OCI-LY7 (cell line): Measurements from ENCODE around the gene SLC25A15.

Experiments used
- CTCF ChIP-seq: fragments of 200-600 bp; sonication (generic); conservative IDR thresholded peaks from 2 replicates; pipeline ENCODE4 v1.5.1; 2014; ENCODE audit warnings: mild to moderate bottlenecking, antibody characterized with exemption, low read length, moderate library complexity, mixed read lengths
- EZH2phosphoT487 ChIP-seq: fragments of 200-600 bp; sonication (generic); IDR thresholded peaks from 2 replicates; pipeline ENCODE4 v1.6.1; 2018; ENCODE audit warnings: low read depth, borderline replicate concordance, mild to moderate bottlenecking, mixed run types, antibody characterized with exemption, low read length, moderate library complexity, mixed read lengths

GRCh38 chr13:40793339-40793738 is 3.9 kb downstream of the SLC25A15 start:
- peak; percentile 37; the same call in 1 of the 2 replicates for TF ChIP-seq CTCF
- TF ChIP-seq EZH2phosphoT487, result no peak
